PC-3 (cell line): ENCODE measurements around the gene ROCK2. TPM values are rescaled to one million over a fixed set of nuclear protein-coding genes. Genes with fewer than 3 reads are reported as not detected.

Experiments
- ATAC-seq: fragments of 200-7000 bp; cut with Tn5 transposase; 2 replicates; pipeline ENCODE4 v1.9.1; 2020; ENCODE audit warnings: mild to moderate bottlenecking, moderate library complexity
- BruUV-seq: library from RNA; stranded (reverse); fragments of 400-500 nt; replicated peaks from 2 replicates; lab custom pipeline; 2021; lab: Mats Ljungman, UMichigan
- CTCF ChIA-PET: fragments of 300-600 bp; sonication (Branson Sonifier 250); formaldehyde crosslinking; loops from one replicate; lab custom pipeline; 2022; ENCODE audit warnings: antibody characterized with exemption; lab: Charles Lee
- POLR2A ChIA-PET: fragments of 300-600 bp; sonication (Branson Sonifier 250); formaldehyde crosslinking; loops from one replicate; lab custom pipeline; 2022; ENCODE audit warnings: antibody characterized with exemption; ENCODE audit not compliant: unreplicated experiment; lab: Charles Lee
- DNase-seq: peaks from one replicate; pipeline ENCODE4 v3.0.0-alpha.2; 2015
- H2AFZ ChIP-seq: fragments of 300-600 bp; sonication (generic); 2 replicates; pipeline ENCODE4 v1.6.0; 2016; ENCODE audit warnings: antibody characterized with exemption, low read length
- H3F3A ChIP-seq: fragments of 300-600 bp; sonication (generic); one replicate; pipeline ENCODE4 v1.6.0; 2017; ENCODE audit warnings: antibody characterized with exemption, low read length, control low read depth, mild to moderate bottlenecking; ENCODE audit not compliant: unreplicated experiment
- H3K27ac ChIP-seq: fragments of 300-600 bp; sonication (generic); 2 replicates; pipeline ENCODE4 v1.5.1; 2016; ENCODE audit warnings: mild to moderate bottlenecking, low read length
- H3K27me3 ChIP-seq: fragments of 300-600 bp; sonication (generic); 2 replicates; pipeline ENCODE4 v1.6.1; 2016; ENCODE audit warnings: low read length, mixed read lengths
- H3K36me3 ChIP-seq: fragments of 300-600 bp; sonication (generic); 2 replicates; pipeline ENCODE4 v1.6.1; 2016; ENCODE audit warnings: low read depth, mixed run types, low read length, mixed read lengths
- H3K4me1 ChIP-seq: fragments of 300-600 bp; sonication (generic); 2 replicates; pipeline ENCODE4 v1.5.1; 2016; ENCODE audit warnings: low read length; ENCODE audit not compliant: insufficient read depth
- H3K4me2 ChIP-seq: fragments of 300-600 bp; sonication (generic); 2 replicates; pipeline ENCODE4 v1.6.0; 2016; ENCODE audit warnings: low read length
- H3K4me3 ChIP-seq: fragments of 300-600 bp; sonication (generic); 2 replicates; pipeline ENCODE4 v1.5.1; 2016; ENCODE audit warnings: mild to moderate bottlenecking, low read length, mixed read lengths
- H3K79me2 ChIP-seq: fragments of 300-600 bp; sonication (generic); 2 replicates; pipeline ENCODE4 v1.6.1; 2017; ENCODE audit warnings: low read length, mixed read lengths
- H3K9ac ChIP-seq: fragments of 300-600 bp; sonication (generic); 2 replicates; pipeline ENCODE4 v1.6.0; 2016; ENCODE audit warnings: mild to moderate bottlenecking, low read length
- H3K9me2 ChIP-seq: fragments of 300-600 bp; sonication (generic); replicated peaks from 2 replicates; pipeline ENCODE4 v1.6.1; 2016; ENCODE audit warnings: mixed run types, low read length, mixed read lengths
- H3K9me3 ChIP-seq: fragments of 300-600 bp; sonication (generic); 2 replicates; pipeline ENCODE4 v1.6.1; 2016; ENCODE audit warnings: low read length, mixed read lengths
- H4K20me1 ChIP-seq: fragments of 300-600 bp; sonication (generic); 2 replicates; pipeline ENCODE4 v1.6.1; 2016; ENCODE audit warnings: low read length, mixed read lengths
- EZH2 ChIP-seq: fragments of 300-600 bp; sonication (generic); IDR thresholded peaks from one replicate; pipeline ENCODE4 v1.6.1; 2017; ENCODE audit warnings: antibody characterized with exemption, mild to moderate bottlenecking, low read length; ENCODE audit not compliant: unreplicated experiment
- EZH2phosphoT487 ChIP-seq: fragments of 300-600 bp; sonication (generic); IDR thresholded peaks from 2 replicates; pipeline ENCODE4 v1.6.1; 2018; ENCODE audit warnings: mild to moderate bottlenecking, antibody characterized with exemption, low read length, borderline replicate concordance
- intact Hi-C: fragments of 100-400 bp; cut with micrococcal nuclease; formaldehyde crosslinking; loops from 2 replicates; pipeline ENCODE4 v1.9.0; 2023
- total RNA-seq: library from RNA; depleted of rRNA; stranded (reverse); fragments of >200 nt; gene quantifications from 2 replicates; pipeline ENCODE4 v1.2.3, GENCODE V29; 2014
- TF ChIP-seq, protein P1 (sequence below): fragments of 300-600 bp; sonication (generic); conservative IDR thresholded peaks from 2 replicates; pipeline ENCODE4 v1.5.1; 2017; ENCODE audit warnings: antibody characterized with exemption, low read depth, mild to moderate bottlenecking, low read length

The ROCK2 gene
- total RNA-seq, 1 experiment from 2014 or later: 35.3 TPM

DNA sequence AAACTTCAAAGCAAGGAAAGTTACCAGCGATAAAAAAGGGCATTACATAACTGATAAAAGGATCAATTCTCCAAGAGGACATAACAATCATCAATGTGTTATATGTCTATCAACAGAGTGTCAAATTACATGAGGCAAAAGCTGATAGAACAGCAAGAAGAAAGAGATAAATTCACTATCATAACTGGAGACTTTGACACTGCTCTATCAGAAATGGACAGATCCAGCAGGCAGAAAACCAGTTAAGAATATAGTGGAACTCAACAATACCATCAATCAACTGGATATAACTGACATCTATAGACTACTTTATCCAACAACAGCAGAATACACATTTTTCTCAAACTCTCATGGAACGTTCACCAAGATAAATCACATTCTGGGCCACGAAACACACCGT lies 65.0 kb downstream of the ROCK2 start:
- ChIA-PET CTCF (no interaction called here), POLR2A (no interaction called here)
- no peak overlapping the region for H3K4me3 ChIP-seq
- no peaks in the 10 kb centered on the region for H3K9me3 ChIP-seq
- no peaks in the 10 kb centered on the region for H3K4me1 ChIP-seq
- peaks cover 10% of the 10 kb centered on the region for H3K36me3 ChIP-seq
- peaks cover 56% of the 10 kb centered on the region for H3K79me2 ChIP-seq
- TF ChIP-seq EZH2phosphoT487 (no peak), EZH2 (no peak)
- TF ChIP-seq, protein P1, sequence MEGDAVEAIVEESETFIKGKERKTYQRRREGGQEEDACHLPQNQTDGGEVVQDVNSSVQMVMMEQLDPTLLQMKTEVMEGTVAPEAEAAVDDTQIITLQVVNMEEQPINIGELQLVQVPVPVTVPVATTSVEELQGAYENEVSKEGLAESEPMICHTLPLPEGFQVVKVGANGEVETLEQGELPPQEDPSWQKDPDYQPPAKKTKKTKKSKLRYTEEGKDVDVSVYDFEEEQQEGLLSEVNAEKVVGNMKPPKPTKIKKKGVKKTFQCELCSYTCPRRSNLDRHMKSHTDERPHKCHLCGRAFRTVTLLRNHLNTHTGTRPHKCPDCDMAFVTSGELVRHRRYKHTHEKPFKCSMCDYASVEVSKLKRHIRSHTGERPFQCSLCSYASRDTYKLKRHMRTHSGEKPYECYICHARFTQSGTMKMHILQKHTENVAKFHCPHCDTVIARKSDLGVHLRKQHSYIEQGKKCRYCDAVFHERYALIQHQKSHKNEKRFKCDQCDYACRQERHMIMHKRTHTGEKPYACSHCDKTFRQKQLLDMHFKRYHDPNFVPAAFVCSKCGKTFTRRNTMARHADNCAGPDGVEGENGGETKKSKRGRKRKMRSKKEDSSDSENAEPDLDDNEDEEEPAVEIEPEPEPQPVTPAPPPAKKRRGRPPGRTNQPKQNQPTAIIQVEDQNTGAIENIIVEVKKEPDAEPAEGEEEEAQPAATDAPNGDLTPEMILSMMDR: no peak
- H3K4me2 ChIP-seq: no peak overlapping the region
- no peaks in the 10 kb centered on the region for H3K27me3 ChIP-seq
- DNase-seq: no peak
- H3F3A ChIP-seq: no peaks in the 10 kb centered on the region
- no peaks in the 10 kb centered on the region for H3K9me2 ChIP-seq
- no peak overlapping the region for H2AFZ ChIP-seq
- H3K9ac ChIP-seq: no peak overlapping the region
- no peak overlapping the region for H3K27ac ChIP-seq
- ATAC-seq: no peak
- intact Hi-C loops: no loop called here
- no TSS peak for BruUV-seq
- no peaks in the 10 kb centered on the region for H4K20me1 ChIP-seq

DNA sequence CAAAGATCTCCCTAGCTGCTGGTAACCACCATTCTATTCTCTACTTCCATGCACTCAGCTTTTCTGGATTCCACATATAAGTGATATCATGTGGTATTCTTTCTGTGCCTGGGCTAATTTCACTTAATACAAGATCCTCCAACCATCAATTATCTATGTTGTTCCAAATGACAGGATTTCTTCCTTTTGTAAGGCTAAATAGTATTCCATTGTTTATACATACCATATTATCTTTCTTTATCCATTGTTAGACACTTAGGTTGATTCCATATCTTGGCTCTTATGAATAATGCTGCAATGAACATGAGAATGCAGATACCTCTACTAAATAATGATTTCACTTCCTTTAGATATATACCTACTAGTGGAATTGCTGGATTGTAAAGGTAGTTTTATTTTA lies 66.2 kb downstream of the ROCK2 start:
- no peak overlapping the region for H2AFZ ChIP-seq
- H3K9me3 ChIP-seq: no peaks in the 10 kb centered on the region
- BruUV-seq: no TSS peak
- ATAC-seq (no peak), DNase-seq (no peak)
- H3K27ac ChIP-seq: no peak overlapping the region
- peaks cover 68% of the 10 kb centered on the region for H3K79me2 ChIP-seq
- no peaks in the 10 kb centered on the region for H3K36me3 ChIP-seq
- H3K27me3 ChIP-seq: no peaks in the 10 kb centered on the region
- TF ChIP-seq, protein P1: no peak
- TF ChIP-seq EZH2 (no peak), EZH2phosphoT487 (no peak)
- CTCF ChIA-PET: no interaction called here
- H4K20me1 ChIP-seq: no peaks in the 10 kb centered on the region
- no peaks in the 10 kb centered on the region for H3K4me1 ChIP-seq
- POLR2A ChIA-PET: no interaction called here
- H3K4me3 ChIP-seq: no peak overlapping the region
- no peak overlapping the region for H3K4me2 ChIP-seq
- no peaks in the 10 kb centered on the region for H3K9me2 ChIP-seq
- intact Hi-C loops: no loop called here
- no peaks in the 10 kb centered on the region for H3F3A ChIP-seq
- H3K9ac ChIP-seq: no peak overlapping the region

DNA sequence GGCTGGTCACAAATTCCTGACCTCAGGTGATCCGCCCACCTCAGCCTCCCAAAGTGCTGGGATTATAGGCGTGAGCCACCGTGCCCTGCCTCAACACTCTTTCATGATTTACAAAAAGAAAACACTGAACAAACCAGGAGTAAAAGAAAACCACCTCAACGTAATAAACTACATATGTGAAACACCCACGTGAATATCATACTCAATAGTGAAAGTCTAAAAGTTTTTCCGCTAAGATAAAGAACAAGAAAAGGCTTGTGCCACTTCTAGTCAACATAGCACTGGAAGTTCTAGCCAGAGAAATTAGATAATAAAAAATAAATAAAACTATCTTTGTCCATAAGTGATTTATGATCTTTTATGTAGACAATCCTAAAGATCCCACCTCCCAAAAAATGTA lies 68.5 kb downstream of the ROCK2 start:
- no TSS peak for BruUV-seq
- DNase-seq (no peak), ATAC-seq (no peak)
- Histone ChIP-seq H4K20me1 (no peaks in the 10 kb centered on the region), H3K9me3 (no peaks in the 10 kb centered on the region), H3K9me2 (no peaks in the 10 kb centered on the region), H3K9ac (no peak overlapping the region), H3K27me3 (no peaks in the 10 kb centered on the region), H3K4me3 (no peak overlapping the region), H3K79me2 (peaks cover 79% of the 10 kb centered on the region), H3K36me3 (peaks cover 6% of the 10 kb centered on the region; the same call in 1 of the 2 replicates), H3F3A (no peaks in the 10 kb centered on the region), H3K4me2 (no peak overlapping the region), H3K27ac (no peak overlapping the region), H3K4me1 (no peaks in the 10 kb centered on the region), H2AFZ (no peak overlapping the region)
- POLR2A ChIA-PET: no interaction called here
- CTCF ChIA-PET: no interaction called here
- TF ChIP-seq EZH2phosphoT487 (no peak), EZH2 (no peak)
- TF ChIP-seq, protein P1: no peak
- intact Hi-C loops: no loop called here
